Stomach (tissue), 9 donors: Measurements from ENCODE around the gene DENND4A. TPM values are rescaled to one million over a fixed set of nuclear protein-coding genes. Genes with fewer than 3 reads are reported as not detected.
"Not testable (repeated sequence)": the region's sequence is repeated elsewhere in the genome, so short reads cannot be mapped to it uniquely, and the experiment has no call there.

Experiments used
- DNase-seq, 2 donors: peaks; one replicate each; pipeline versions ENCODE4 v3.0.0 to v3.0.0-alpha.2; 2013 to 2019
- H3K27ac ChIP-seq, 5 donors: fragments of 200-600 bp in 4 of 5; sonication (generic) in 4 of 5; one replicate each; pipeline ENCODE4 v1.5.1; 2013 to 2019; ENCODE audit warnings: mild to moderate bottlenecking in 1 of 5, moderate library complexity in 1 of 5
- H3K27me3 ChIP-seq, 3 donors: fragments of 200-600 bp; sonication (generic); one replicate each; pipeline ENCODE4 v1.5.1; 2017 to 2019; ENCODE audit warnings: mixed run types in 1 of 3
- H3K36me3 ChIP-seq, 4 donors: fragments of 200-600 bp; sonication (generic); 1 replicate in 3 of 4; 2 replicates in 1 of 4; pipeline ENCODE4 v1.5.1; 2016 to 2019
- H3K4me1 ChIP-seq, 4 donors: fragments of 200-600 bp; sonication (generic); one replicate each; pipeline ENCODE4 v1.5.1; 2016 to 2019
- H3K4me3 ChIP-seq, 4 donors: fragments of 200-600 bp; sonication (generic) in 3 of 4; one replicate each; pipeline ENCODE4 v1.5.1; 2016 to 2019; ENCODE audit warnings: mild to moderate bottlenecking in 1 of 4
- H3K9me3 ChIP-seq, 4 donors: fragments of 200-600 bp; sonication (generic); one replicate each; pipeline ENCODE4 v1.5.1; 2016 to 2019
- EP300 ChIP-seq: sonication (generic); formaldehyde crosslinking; IDR thresholded peaks from one replicate; pipeline ENCODE4 v1.6.1; 2017; ENCODE audit warnings: antibody characterized with exemption
- POLR2A ChIP-seq, 4 donors: fragments of 450-650 bp; IDR thresholded peaks; one replicate each; pipeline ENCODE4 v1.6.1; 2016; ENCODE audit warnings: antibody characterized with exemption in 4 of 4, control low read depth in 2 of 4, mild to moderate bottlenecking in 1 of 4, moderate library complexity in 1 of 4
- POLR2AphosphoS5 ChIP-seq, 3 donors: sonication (generic); formaldehyde crosslinking; IDR thresholded peaks; one replicate each; pipeline ENCODE4 v1.6.1; 2016; ENCODE audit warnings: antibody characterized with exemption in 3 of 3
- WGBS, 5 donors: extraction: QIAGEN DNeasy Blood & Tissue Kit in 3 of 5; methylation state at CpG; one replicate each; pipeline versions ENCODE4 v1.1.5 to v1.1.7; 2013 to 2018; 5-methylcytosine and 5-hydroxymethylcytosine counted together
- intact Hi-C: fragments of 100-400 bp; cut with DNase I; formaldehyde crosslinking; loops from one replicate; pipeline ENCODE4 v1.15.1; 2023; ENCODE audit warnings: low total_unique reads
- polyA plus RNA-seq, 3 donors: library from polyadenylated mRNA; stranded (reverse); fragments of 200-250 nt; gene quantifications; one replicate each; pipeline ENCODE4 v1.2.3, GENCODE V29; 2013
- total RNA-seq, 5 donors: library from RNA; depleted of rRNA; stranded (reverse); fragments of >200 nt; gene quantifications; one replicate each; pipeline versions ENCODE4 v1.1.0 to v1.2.3, GENCODE V29; 2014 to 2016
- TF ChIP-seq, protein P1 (sequence below), 7 experiments: fragments of 450-650 bp in 4 of 7; fragments of 200-600 bp in 3 of 7; sonication (generic) in 3 of 7; IDR thresholded peaks; one replicate each; pipeline ENCODE4 v1.5.1; 2016 to 2019; ENCODE audit warnings: antibody characterized with exemption in 7 of 7, control low read depth in 2 of 7, mild to moderate bottlenecking in 1 of 7
- donor health status: healthy with polysubstance abuse.
- donor health status: Bipolar disorder and iron deficiency.
- donor health status: healthy.

The DENND4A gene
- total and polyA plus RNA-seq, 8 donors, result 5.0 to 60.6 (median 24.2) TPM

DNA sequence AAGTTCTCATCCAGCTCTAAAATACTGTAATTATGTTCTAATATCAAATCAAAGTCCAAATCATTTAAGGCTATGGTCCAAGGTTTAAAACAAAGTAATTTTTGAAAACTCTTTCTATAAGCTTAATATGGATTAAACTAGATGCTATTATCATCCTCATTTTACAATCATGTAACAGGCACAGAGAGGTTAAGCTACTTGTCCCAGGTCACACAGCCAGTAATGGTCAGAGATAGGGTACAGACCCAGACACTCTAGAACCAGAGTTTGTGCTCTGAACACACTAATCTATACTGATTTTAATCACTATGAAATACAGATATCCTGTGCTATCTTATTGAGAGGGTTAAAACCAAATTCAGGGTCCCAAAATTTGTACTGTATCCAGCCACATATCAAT lies 44.8 kb downstream of the DENND4A start:
- H3K4me1 ChIP-seq, result no peaks in the 10 kb centered on the region
- no peak overlapping the region for H3K27ac ChIP-seq
- no peaks in the 10 kb centered on the region for H3K27me3 ChIP-seq
- peaks cover 0 to 28% (median 19%) of the 10 kb centered on the region in 4 donors for H3K36me3 ChIP-seq
- intact Hi-C loops, result no loop called here
- H3K4me3 ChIP-seq, result no peak overlapping the region
- no peaks in the 10 kb centered on the region for H3K9me3 ChIP-seq
- DNase-seq, result no peak
- TF ChIP-seq, protein P1, sequence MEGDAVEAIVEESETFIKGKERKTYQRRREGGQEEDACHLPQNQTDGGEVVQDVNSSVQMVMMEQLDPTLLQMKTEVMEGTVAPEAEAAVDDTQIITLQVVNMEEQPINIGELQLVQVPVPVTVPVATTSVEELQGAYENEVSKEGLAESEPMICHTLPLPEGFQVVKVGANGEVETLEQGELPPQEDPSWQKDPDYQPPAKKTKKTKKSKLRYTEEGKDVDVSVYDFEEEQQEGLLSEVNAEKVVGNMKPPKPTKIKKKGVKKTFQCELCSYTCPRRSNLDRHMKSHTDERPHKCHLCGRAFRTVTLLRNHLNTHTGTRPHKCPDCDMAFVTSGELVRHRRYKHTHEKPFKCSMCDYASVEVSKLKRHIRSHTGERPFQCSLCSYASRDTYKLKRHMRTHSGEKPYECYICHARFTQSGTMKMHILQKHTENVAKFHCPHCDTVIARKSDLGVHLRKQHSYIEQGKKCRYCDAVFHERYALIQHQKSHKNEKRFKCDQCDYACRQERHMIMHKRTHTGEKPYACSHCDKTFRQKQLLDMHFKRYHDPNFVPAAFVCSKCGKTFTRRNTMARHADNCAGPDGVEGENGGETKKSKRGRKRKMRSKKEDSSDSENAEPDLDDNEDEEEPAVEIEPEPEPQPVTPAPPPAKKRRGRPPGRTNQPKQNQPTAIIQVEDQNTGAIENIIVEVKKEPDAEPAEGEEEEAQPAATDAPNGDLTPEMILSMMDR (IDR thresholded peaks at IDR 0.05), result no peak
- TF ChIP-seq EP300 (no peak), POLR2AphosphoS5 (IDR thresholded peaks at IDR 0.05) (no peak), POLR2A (IDR thresholded peaks at IDR 0.05) (no peak)

DNA sequence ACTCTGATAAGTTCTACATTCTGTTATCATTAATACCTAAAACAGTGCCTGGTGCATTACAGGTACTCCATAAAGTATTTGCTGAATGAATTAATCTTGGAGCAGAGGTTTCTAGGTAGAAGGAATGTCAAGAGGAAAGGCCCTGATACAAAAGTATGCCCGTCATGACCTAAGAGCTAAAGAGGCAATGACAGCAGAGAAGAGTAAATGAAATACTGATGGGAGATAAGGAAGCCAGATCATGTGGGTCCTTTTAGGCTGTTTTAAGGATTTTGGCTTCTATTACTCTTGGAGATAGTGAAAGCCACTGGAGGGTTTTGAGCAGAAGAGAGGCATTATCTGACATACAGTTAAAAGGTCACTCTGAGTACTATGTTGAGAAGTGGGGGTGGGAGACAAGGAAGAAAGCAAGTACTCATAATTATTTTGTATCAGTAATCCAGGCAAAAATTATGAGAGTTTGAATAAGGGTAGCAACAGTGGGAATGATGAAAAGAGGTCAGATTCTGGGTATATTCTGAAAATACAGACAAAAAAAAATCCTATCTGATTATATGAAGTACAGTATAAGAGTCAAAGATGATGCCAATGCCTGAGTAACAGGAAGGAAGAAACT lies 48.3 kb downstream of the DENND4A start:
- TF ChIP-seq, protein P1 (IDR thresholded peaks at IDR 0.05), result no peak
- no peak for TF ChIP-seq POLR2AphosphoS5 (IDR thresholded peaks at IDR 0.05)
- TF ChIP-seq POLR2A (IDR thresholded peaks at IDR 0.05), result no peak
- no peak for TF ChIP-seq EP300

DNA sequence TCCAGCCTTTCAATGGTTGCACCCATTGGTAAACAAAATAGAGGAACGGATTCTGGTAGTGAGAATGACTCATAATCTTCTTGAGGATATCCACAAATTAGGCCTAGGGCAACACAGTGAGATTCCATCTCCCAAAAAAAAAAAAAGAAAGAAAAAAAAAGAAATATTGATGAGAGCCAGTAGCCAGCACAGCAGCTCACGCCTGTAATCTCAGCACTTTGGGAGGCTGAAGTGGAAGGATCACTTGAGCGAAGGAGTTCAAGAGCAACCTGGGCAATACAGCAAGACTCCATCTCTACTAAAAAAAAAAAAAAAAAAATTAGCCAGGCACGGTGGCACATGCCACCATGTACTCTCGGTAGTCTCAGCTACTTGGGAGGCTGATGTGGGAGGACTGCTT lies 51.9 kb downstream of the DENND4A start:
- H3K4me3 ChIP-seq, result no peak overlapping the region
- no peak overlapping the region for H3K27ac ChIP-seq
- no peaks in the 10 kb centered on the region for H3K4me1 ChIP-seq
- peaks cover 18 to 63% (median 55%) of the 10 kb centered on the region in 4 donors for H3K36me3 ChIP-seq
- H3K27me3 ChIP-seq, result no peaks in the 10 kb centered on the region
- WGBS, 5 donors, result 85 to 92% (median 91%) methylated on average over 5 of the region's 5 CpGs
- DNase-seq, result no peak
- no peaks in the 10 kb centered on the region for H3K9me3 ChIP-seq
- intact Hi-C loops, result no loop called here
- TF ChIP-seq EP300 (no peak), POLR2AphosphoS5 (IDR thresholded peaks at IDR 0.05) (no peak), POLR2A (IDR thresholded peaks at IDR 0.05) (no peak)
- TF ChIP-seq, protein P1 (IDR thresholded peaks at IDR 0.05), result no peak

More for the DNA sequence above, 48.3 kb downstream of the DENND4A start:
- intact Hi-C loops, result no loop called here
- no peaks in the 10 kb centered on the region for H3K9me3 ChIP-seq
- 56 to 84% (median 67%) methylated on average over 1 of the region's 1 CpG for WGBS, 5 donors
- peaks cover 14 to 32% (median 24%) of the 10 kb centered on the region in 4 donors for H3K36me3 ChIP-seq
- no peak overlapping the region for H3K27ac ChIP-seq
- no peaks in the 10 kb centered on the region for H3K27me3 ChIP-seq
- DNase-seq, result no peak
- H3K4me1 ChIP-seq, result no peaks in the 10 kb centered on the region
- H3K4me3 ChIP-seq, result no peak overlapping the region

DNA sequence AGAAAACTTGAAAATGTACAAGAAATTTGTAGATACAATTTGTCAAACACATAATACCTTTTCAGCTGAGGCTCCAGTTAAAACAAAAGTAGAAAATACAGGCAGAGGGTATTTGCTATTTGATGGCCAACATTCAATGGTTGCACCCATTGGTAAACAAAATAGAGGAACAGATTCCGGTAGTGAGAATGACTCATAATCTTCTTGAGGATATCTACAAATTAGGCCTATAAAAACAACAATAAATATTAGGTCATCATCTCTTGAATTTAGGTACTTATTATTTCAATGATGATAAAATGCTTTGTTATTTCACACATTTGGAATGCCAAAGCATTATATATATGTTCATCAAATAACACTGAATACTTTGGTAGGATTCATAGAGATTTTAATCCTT lies 53.4 kb downstream of the DENND4A start:
- DNase-seq, result no peak
- H3K27ac ChIP-seq, result no peak overlapping the region
- peaks cover 24 to 73% (median 66%) of the 10 kb centered on the region in 4 donors for H3K36me3 ChIP-seq
- intact Hi-C loops, result no loop called here
- TF ChIP-seq, protein P1 (IDR thresholded peaks at IDR 0.05), result no peak
- TF ChIP-seq EP300 (no peak), POLR2AphosphoS5 (IDR thresholded peaks at IDR 0.05) (no peak), POLR2A (IDR thresholded peaks at IDR 0.05) (no peak)
- no peaks in the 10 kb centered on the region for H3K9me3 ChIP-seq
- 40 to 51% (median 46%) methylated on average over 1 of the region's 1 CpG for WGBS, 5 donors
- no peak overlapping the region for H3K4me3 ChIP-seq
- no peaks in the 10 kb centered on the region for H3K4me1 ChIP-seq
- H3K27me3 ChIP-seq, result no peaks in the 10 kb centered on the region

DNA sequence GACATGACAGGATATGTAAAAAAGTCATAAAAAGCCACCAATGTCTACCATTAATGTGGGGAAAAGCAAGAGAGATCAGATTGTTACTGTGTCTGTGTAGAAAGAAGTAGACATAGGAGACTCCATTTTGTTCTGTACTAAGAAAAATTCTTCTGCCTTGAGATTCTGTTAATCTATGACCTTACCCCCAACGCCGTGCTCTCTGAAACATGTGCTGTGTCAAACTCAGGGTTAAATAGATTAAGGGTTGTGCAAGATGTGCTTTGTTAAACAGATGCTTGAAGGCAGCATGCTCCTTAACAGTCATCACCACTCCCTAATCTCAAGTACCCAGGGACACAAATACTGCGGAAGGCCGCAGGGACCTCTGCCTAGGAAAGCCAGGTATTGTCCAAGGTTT lies 58.5 kb downstream of the DENND4A start:
- H3K4me1 ChIP-seq, DNase-seq, H3K27ac ChIP-seq, H3K4me3 ChIP-seq, H3K27me3 ChIP-seq, H3K9me3 ChIP-seq, intact Hi-C loops: not testable (repeated sequence)
- H3K36me3 ChIP-seq, result peaks cover 11 to 73% (median 56%) of the 10 kb centered on the region in 4 donors
- WGBS, 5 donors, result 77 to 90% (median 85%) methylated on average over 4 of the region's 4 CpGs
